ENCODE results near the gene TOX2. TPM values are rescaled to one million over a fixed set of nuclear protein-coding genes. Genes with fewer than 3 reads are reported as not detected.

Gene TOX2
- total RNA-seq, 1 experiment from 2014 or later, result 1.8 TPM

GRCh38 chr20:43925801-43926200, 11.1 kb downstream of the TOX2 start:
- H3K4me2 ChIP-seq (ENCODE audit: low read length), result no peak overlapping the region
- ATAC-seq, result peak; percentile 39
- ChIA-PET CTCF (interaction anchor here (0.5 to 0.7 kb wide), 3 partner anchors 9 to 28 kb away, joined by 6 to 12 read pairs (median 6); no protein-coding TSS in a partner anchor), POLR2A (ENCODE audit: unreplicated experiment) (interaction anchor here (0.6 to 0.7 kb wide), 2 partner anchors 174 to 191 kb away, joined by 3 to 6 read pairs; no protein-coding TSS in a partner anchor)
- H3K36me3 ChIP-seq (ENCODE audit: low read depth, low read length), result no peaks in the 10 kb centered on the region
- no TSS peak for BruUV-seq (replicated peaks)
- H3K27ac ChIP-seq (ENCODE audit: low read length), result no peak overlapping the region
- no peak overlapping the region for H2AFZ ChIP-seq (ENCODE audit: low read length)
- no peaks in the 10 kb centered on the region for H3F3A ChIP-seq (ENCODE audit: low read length, unreplicated experiment)
- peak; percentile 52 for DNase-seq
- H3K4me1 ChIP-seq (ENCODE audit: insufficient read depth, low read length), result peaks cover 41% of the 10 kb centered on the region
- H3K9ac ChIP-seq (ENCODE audit: low read length), result no peak overlapping the region
- H3K27me3 ChIP-seq (ENCODE audit: low read length), result no peaks in the 10 kb centered on the region
- no peaks in the 10 kb centered on the region for H3K9me2 ChIP-seq (replicated peaks; ENCODE audit: low read length)
- no peaks in the 10 kb centered on the region for H4K20me1 ChIP-seq (ENCODE audit: low read length)
- no peaks in the 10 kb centered on the region for H3K79me2 ChIP-seq (ENCODE audit: low read length)
- no peaks in the 10 kb centered on the region for H3K9me3 ChIP-seq (ENCODE audit: low read length)
- no peak overlapping the region for H3K4me3 ChIP-seq (ENCODE audit: low read length)
- intact Hi-C loops (cut with micrococcal nuclease), result no loop called here
- TF ChIP-seq EZH2 (IDR thresholded peaks at IDR 0.05; ENCODE audit: low read length, unreplicated experiment), result no peak
- TF ChIP-seq CTCF (conservative IDR thresholded peaks at IDR 0.05; ENCODE audit: low read depth, low read length), result 0 out of 2 replicates have a peak, but pooled peaks have one; percentile 19

GRCh38 chr20:43926287-43927050, 11.8 kb downstream of the TOX2 start:
- no peak for ATAC-seq
- CTCF ChIA-PET, result interaction anchor here (0.5 kb wide), 1 partner anchor 28 kb away, joined by 12 read pairs; no protein-coding TSS in a partner anchor
- no TSS peak for BruUV-seq (replicated peaks)

More at GRCh38 chr20:43926287-43927050, 11.8 kb downstream of the TOX2 start:
- H3K4me3 ChIP-seq (ENCODE audit: low read length), result no peak overlapping the region
- no peaks in the 10 kb centered on the region for H3K79me2 ChIP-seq (ENCODE audit: low read length)
- H3K27ac ChIP-seq (ENCODE audit: low read length), result no peak overlapping the region
- H3K4me1 ChIP-seq (ENCODE audit: insufficient read depth, low read length), result peaks cover 35% of the 10 kb centered on the region
- DNase-seq, result no peak
- H3K9me2 ChIP-seq (replicated peaks; ENCODE audit: low read length), result no peaks in the 10 kb centered on the region
- no peaks in the 10 kb centered on the region for H3K27me3 ChIP-seq (ENCODE audit: low read length)
- no peaks in the 10 kb centered on the region for H3K9me3 ChIP-seq (ENCODE audit: low read length)
- H3K4me2 ChIP-seq (ENCODE audit: low read length), result no peak overlapping the region
- POLR2A ChIA-PET (ENCODE audit: unreplicated experiment), result no interaction called here
- intact Hi-C loops (cut with micrococcal nuclease), result no loop called here
- no peaks in the 10 kb centered on the region for H3F3A ChIP-seq (ENCODE audit: low read length, unreplicated experiment)
- H2AFZ ChIP-seq (ENCODE audit: low read length), result no peak overlapping the region
- no peak overlapping the region for H3K9ac ChIP-seq (ENCODE audit: low read length)
- H3K36me3 ChIP-seq (ENCODE audit: low read depth, low read length), result no peaks in the 10 kb centered on the region
- no peak for TF ChIP-seq CTCF (conservative IDR thresholded peaks at IDR 0.05; ENCODE audit: low read depth, low read length)
- TF ChIP-seq EZH2 (IDR thresholded peaks at IDR 0.05; ENCODE audit: low read length, unreplicated experiment), result no peak
- no peak for TF ChIP-seq EZH2phosphoT487 (IDR thresholded peaks at IDR 0.05; ENCODE audit: borderline replicate concordance, low read length)
- no peaks in the 10 kb centered on the region for H4K20me1 ChIP-seq (ENCODE audit: low read length)

All from PC-3 (cell line).